ENCODE results near the gene TAAR9.

Gene TAAR9

GRCh38 chr6:132537977-132538376 lies at the start of gene TAAR9:
Gene TAAR9 (plus strand): TSS chr6:132538277. CDS start chr6:132538290, 13 bp downstream.
- no peak for DNase-seq (ENCODE audit: low read depth, low spot score)
- H3K27ac ChIP-seq, result no peak within 1 kb of the TSS

- no peak for DNase-seq (ENCODE audit: low read depth, low spot score)
- no peak overlapping the region for H3K27ac ChIP-seq
Observed at GRCh38 chr6:132489376-132489775, 48.7 kb upstream of the TAAR9 start.

GRCh38 chr6:132490024-132490423 lies 48.1 kb upstream of the TAAR9 start:
- no peak overlapping the region for H3K27ac ChIP-seq
- DNase-seq (ENCODE audit: low read depth, low spot score), result no peak

- no peak overlapping the region for H3K27ac ChIP-seq
- DNase-seq (ENCODE audit: low read depth, low spot score), result no peak
Observed at GRCh38 chr6:132490478-132491204, 47.4 kb upstream of the TAAR9 start.

- DNase-seq (ENCODE audit: low read depth, low spot score), result no peak
- H3K27ac ChIP-seq, result no peak overlapping the region
Observed at GRCh38 chr6:132491303-132491702, 46.8 kb upstream of the TAAR9 start.

GRCh38 chr6:132491881-132492280 lies 46.2 kb upstream of the TAAR9 start:
- DNase-seq (ENCODE audit: low read depth, low spot score), result no peak
- H3K27ac ChIP-seq, result no peak overlapping the region

GRCh38 chr6:132494954-132495353 lies 43.1 kb upstream of the TAAR9 start:
- no peak for DNase-seq (ENCODE audit: low read depth, low spot score)

GRCh38 chr6:132495604-132496079 lies 42.4 kb upstream of the TAAR9 start:
- no peak for DNase-seq (ENCODE audit: low read depth, low spot score)
- H3K27ac ChIP-seq, result no peak overlapping the region

More at GRCh38 chr6:132494954-132495353, 43.1 kb upstream of the TAAR9 start:
- H3K27ac ChIP-seq, result no peak overlapping the region

- no peak overlapping the region for H3K27ac ChIP-seq
- no peak for DNase-seq (ENCODE audit: low read depth, low spot score)
Observed at GRCh38 chr6:132496519-132497180, 41.4 kb upstream of the TAAR9 start.

- DNase-seq (ENCODE audit: low read depth, low spot score), result no peak
- H3K27ac ChIP-seq, result no peak overlapping the region
Observed at GRCh38 chr6:132498638-132499037, 39.4 kb upstream of the TAAR9 start.

GRCh38 chr6:132499757-132500156 lies 38.3 kb upstream of the TAAR9 start:
- DNase-seq (ENCODE audit: low read depth, low spot score), result no peak
- no peak overlapping the region for H3K27ac ChIP-seq

GRCh38 chr6:132504757-132505156 lies 33.3 kb upstream of the TAAR9 start:
- no peak for DNase-seq (ENCODE audit: low read depth, low spot score)
- H3K27ac ChIP-seq, result no peak overlapping the region

- DNase-seq (ENCODE audit: low read depth, low spot score), result no peak
Observed at GRCh38 chr6:132505158-132505557, 32.9 kb upstream of the TAAR9 start.

GRCh38 chr6:132506461-132506860 lies 31.6 kb upstream of the TAAR9 start:
- no peak overlapping the region for H3K27ac ChIP-seq
- DNase-seq (ENCODE audit: low read depth, low spot score), result no peak

More at GRCh38 chr6:132505158-132505557, 32.9 kb upstream of the TAAR9 start:
- H3K27ac ChIP-seq, result no peak overlapping the region

GRCh38 chr6:132506869-132507808 lies 30.9 kb upstream of the TAAR9 start:
- no peak for DNase-seq (ENCODE audit: low read depth, low spot score)
- no peak overlapping the region for H3K27ac ChIP-seq

- no peak for DNase-seq (ENCODE audit: low read depth, low spot score)
- peak overlapping the region; percentile 78 for H3K27ac ChIP-seq
Observed at GRCh38 chr6:132511210-132511830, 26.8 kb upstream of the TAAR9 start.

- H3K27ac ChIP-seq, result peak overlapping the region; percentile 78
- no peak for DNase-seq (ENCODE audit: low read depth, low spot score)
Observed at GRCh38 chr6:132511831-132512220, 26.3 kb upstream of the TAAR9 start.

GRCh38 chr6:132512342-132512637 lies 25.8 kb upstream of the TAAR9 start:
- no peak for DNase-seq (ENCODE audit: low read depth, low spot score)
- H3K27ac ChIP-seq, result peak overlapping the region; percentile 78

- peak within 1 kb of the TSS; percentile 78 for H3K27ac ChIP-seq
- DNase-seq (ENCODE audit: low read depth, low spot score), result peak; percentile 78
Observed at GRCh38 chr6:132512638-132513632, 25.1 kb upstream of the TAAR9 start, which contains the start of gene STX7. Gene STX7 (minus strand): TSS chr6:132513116. CDS start chr6:132503530, 9,586 bp downstream.
